Hematopoietic multipotent progenitor cell treated with erythropoietin and hydrocortisone succinate and interleukin-3 and kit ligand, for 15 days (in vitro differentiated cells): ENCODE results near the gene LARGE1.

Experiments
- DNase-seq: peaks from one replicate; pipeline ENCODE4 v3.0.0-alpha.2; 2015; ENCODE audit warnings: low spot score

Gene LARGE1

GRCh38 chr22:33657670-33658069, 262.6 kb downstream of the LARGE1 start:
- DNase-seq = no peak

- DNase-seq = no peak
Observed at GRCh38 chr22:33656808-33657628, 263.3 kb downstream of the LARGE1 start.

GRCh38 chr22:33654173-33654895, 265.9 kb downstream of the LARGE1 start:
- no peak for DNase-seq

GRCh38 chr22:33653532-33654063, 266.7 kb downstream of the LARGE1 start:
- no peak for DNase-seq

GRCh38 chr22:33652615-33653014, 267.7 kb downstream of the LARGE1 start:
- DNase-seq = no peak

- no peak for DNase-seq
Observed at GRCh38 chr22:33650244-33650643, 270.0 kb downstream of the LARGE1 start.

- no peak for DNase-seq
Observed at GRCh38 chr22:33648478-33648877, 271.8 kb downstream of the LARGE1 start.

GRCh38 chr22:33640900-33641299, 279.4 kb downstream of the LARGE1 start:
- no peak for DNase-seq

GRCh38 chr22:33639588-33640254, 280.6 kb downstream of the LARGE1 start:
- DNase-seq = no peak

GRCh38 chr22:33635766-33636165, 284.5 kb downstream of the LARGE1 start:
- DNase-seq = no peak

GRCh38 chr22:33631777-33632176, 288.5 kb downstream of the LARGE1 start:
- DNase-seq = no peak

- no peak for DNase-seq
Observed at GRCh38 chr22:33625959-33626358, 294.3 kb downstream of the LARGE1 start.

GRCh38 chr22:33620085-33620484, 300.2 kb downstream of the LARGE1 start:
- no peak for DNase-seq

- DNase-seq = no peak
Observed at GRCh38 chr22:33606504-33606903, 313.8 kb downstream of the LARGE1 start.

- DNase-seq = no peak
Observed at GRCh38 chr22:33605666-33606065, 314.6 kb downstream of the LARGE1 start.

- no peak for DNase-seq
Observed at GRCh38 chr22:33605221-33605620, 315.1 kb downstream of the LARGE1 start.

GRCh38 chr22:33601062-33601461, 319.2 kb downstream of the LARGE1 start:
- no peak for DNase-seq

- DNase-seq = no peak
Observed at GRCh38 chr22:33600595-33600994, 319.7 kb downstream of the LARGE1 start.

- no peak for DNase-seq
Observed at GRCh38 chr22:33600113-33600512, 320.2 kb downstream of the LARGE1 start.

- DNase-seq = no peak
Observed at GRCh38 chr22:33599596-33599995, 320.7 kb downstream of the LARGE1 start.

GRCh38 chr22:33598821-33599220, 321.5 kb downstream of the LARGE1 start:
- DNase-seq = no peak

GRCh38 chr22:33597274-33597985, 322.8 kb downstream of the LARGE1 start:
- DNase-seq = no peak
